ENCODE measurements around the gene RCE1.

Gene RCE1

DNA sequence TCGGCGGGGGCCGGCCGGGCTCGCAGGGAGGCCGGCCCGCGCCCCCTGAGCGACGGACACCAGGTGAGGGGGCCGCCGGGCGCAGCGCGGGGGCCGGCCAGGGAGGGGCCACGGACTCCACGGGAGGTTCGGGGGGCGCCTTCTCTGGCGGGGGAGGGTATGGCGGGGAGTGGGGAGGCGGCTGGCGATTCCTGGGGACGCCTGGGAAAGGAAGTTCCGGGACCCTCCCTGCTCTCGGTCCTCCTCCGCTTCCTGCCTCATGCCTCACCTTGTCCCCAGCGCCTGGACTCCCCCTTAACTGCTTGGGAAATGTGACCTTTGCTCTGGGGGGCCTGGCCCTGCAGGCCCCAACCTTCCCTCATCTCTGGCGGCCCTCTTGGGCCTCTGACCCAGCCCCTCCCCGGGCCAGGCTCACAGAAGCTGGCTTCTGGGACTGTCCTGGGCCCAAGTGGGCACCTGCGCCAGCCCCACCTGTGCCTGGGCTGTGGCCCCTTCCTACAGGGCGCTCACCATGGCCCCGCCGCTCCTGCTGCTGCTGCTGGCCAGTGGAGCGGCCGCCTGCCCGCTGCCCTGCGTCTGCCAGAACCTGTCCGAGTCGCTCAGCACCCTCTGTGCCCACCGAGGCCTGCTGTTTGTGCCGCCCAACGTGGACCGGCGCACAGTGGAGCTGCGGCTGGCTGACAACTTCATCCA lies 14.1 kb downstream of the RCE1 start:
- no peak for DNase-seq (ENCODE audit: low read depth)

DNA sequence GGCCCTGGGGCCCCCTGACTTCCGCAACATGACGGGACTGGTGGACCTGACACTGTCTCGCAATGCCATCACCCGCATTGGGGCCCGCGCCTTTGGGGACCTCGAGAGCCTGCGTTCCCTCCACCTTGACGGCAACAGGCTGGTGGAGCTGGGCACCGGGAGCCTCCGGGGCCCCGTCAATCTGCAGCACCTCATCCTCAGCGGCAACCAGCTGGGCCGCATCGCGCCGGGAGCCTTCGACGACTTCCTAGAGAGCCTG lies 14.6 kb downstream of the RCE1 start:
- DNase-seq (ENCODE audit: low read depth), result no peak

DNA sequence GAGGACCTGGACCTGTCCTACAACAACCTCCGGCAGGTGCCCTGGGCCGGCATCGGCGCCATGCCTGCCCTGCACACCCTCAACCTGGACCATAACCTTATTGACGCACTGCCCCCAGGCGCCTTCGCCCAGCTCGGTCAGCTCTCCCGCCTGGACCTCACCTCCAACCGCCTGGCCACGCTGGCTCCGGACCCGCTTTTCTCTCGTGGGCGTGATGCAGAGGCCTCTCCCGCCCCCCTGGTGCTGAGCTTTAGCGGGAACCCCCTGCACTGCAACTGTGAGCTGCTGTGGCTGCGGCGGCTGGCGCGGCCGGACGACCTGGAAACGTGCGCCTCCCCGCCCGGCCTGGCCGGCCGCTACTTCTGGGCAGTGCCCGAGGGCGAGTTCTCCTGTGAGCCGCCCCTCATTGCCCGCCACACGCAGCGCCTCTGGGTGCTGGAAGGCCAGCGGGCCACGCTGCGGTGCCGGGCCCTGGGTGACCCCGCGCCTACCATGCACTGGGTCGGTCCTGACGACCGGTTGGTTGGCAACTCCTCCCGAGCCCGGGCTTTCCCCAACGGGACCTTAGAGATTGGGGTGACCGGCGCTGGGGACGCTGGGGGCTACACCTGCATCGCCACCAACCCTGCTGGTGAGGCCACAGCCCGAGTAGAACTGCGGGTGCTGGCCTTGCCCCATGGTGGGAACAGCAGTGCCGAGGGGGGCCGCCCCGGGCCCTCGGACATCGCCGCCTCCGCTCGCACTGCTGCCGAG lies 15.1 kb downstream of the RCE1 start:
- DNase-seq (ENCODE audit: low read depth), result no peak

DNA sequence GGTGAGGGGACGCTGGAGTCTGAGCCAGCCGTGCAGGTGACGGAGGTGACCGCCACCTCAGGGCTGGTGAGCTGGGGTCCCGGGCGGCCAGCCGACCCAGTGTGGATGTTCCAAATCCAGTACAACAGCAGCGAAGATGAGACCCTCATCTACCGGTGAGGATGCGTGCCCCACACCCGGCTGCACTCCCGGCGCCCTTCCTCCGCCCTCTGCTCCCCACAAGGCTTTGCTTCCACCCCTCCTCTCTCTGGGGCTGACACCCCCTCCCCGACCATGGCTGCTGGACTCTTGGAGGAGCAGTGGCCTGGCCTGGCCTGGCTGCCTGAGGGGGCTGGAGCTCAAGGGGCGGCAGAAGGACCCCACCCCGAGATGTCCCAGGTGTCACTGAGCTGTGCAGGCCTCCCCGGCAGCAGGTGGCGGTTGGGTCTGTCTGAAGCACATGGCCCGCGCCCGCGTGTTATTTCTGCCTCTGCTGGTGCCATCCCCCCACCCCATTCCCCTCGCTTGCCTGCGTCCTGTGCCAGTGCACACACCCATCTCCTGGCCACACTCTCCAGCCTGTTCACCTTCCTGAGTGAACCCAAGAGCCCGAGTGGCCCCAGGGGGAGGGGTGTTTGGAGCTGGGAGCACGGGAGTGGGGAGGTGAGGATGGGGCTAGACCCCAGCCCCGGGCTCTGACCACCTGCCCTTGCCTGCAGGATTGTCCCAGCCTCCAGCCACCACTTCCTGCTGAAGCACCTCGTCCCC lies 15.9 kb downstream of the RCE1 start:
- DNase-seq (ENCODE audit: low read depth), result no peak

DNA sequence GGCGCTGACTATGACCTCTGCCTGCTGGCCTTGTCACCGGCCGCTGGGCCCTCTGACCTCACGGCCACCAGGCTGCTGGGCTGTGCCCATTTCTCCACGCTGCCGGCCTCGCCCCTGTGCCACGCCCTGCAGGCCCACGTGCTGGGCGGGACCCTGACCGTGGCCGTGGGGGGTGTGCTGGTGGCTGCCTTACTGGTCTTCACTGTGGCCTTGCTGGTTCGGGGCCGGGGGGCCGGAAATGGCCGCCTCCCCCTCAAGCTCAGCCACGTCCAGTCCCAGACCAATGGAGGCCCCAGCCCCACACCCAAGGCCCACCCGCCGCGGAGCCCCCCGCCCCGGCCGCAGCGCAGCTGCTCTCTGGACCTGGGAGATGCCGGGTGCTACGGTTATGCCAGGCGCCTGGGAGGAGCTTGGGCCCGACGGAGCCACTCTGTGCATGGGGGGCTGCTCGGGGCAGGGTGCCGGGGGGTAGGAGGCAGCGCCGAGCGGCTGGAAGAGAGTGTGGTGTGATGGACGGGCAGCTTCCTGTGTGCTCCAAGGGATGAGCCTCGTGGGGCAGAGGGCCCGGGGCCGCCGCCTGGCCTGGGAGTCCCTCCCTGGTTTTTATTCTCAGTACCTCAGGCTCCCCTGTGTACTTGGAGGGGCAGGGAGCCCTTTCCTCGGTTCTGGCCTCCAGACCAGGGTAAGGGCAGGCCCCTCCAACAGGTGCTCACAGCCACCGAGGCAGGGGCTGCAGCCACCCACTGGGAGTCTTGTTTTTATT lies 16.6 kb downstream of the RCE1 start:
- DNase-seq (ENCODE audit: low read depth), result no peak

DNA sequence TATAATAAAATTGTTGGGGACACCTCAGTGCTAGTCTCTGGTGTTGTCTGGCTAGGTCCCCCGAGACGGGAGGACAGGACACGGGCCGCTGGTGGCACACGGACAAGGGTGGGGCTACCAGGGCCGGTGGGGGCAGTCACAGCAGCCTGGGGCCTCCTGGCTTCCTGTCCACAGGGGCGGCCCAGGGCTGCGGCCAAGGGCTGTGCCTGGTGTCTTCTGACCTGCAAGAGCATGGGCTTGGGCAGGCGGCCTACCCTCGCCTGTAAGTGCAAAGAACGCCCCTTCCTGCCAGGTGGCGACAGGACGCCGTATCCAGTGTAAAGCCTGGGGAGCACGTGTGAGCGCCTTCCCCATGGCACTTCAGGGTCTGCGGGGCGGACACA lies 17.2 kb downstream of the RCE1 start:
- DNase-seq (ENCODE audit: low read depth), result no peak

DNA sequence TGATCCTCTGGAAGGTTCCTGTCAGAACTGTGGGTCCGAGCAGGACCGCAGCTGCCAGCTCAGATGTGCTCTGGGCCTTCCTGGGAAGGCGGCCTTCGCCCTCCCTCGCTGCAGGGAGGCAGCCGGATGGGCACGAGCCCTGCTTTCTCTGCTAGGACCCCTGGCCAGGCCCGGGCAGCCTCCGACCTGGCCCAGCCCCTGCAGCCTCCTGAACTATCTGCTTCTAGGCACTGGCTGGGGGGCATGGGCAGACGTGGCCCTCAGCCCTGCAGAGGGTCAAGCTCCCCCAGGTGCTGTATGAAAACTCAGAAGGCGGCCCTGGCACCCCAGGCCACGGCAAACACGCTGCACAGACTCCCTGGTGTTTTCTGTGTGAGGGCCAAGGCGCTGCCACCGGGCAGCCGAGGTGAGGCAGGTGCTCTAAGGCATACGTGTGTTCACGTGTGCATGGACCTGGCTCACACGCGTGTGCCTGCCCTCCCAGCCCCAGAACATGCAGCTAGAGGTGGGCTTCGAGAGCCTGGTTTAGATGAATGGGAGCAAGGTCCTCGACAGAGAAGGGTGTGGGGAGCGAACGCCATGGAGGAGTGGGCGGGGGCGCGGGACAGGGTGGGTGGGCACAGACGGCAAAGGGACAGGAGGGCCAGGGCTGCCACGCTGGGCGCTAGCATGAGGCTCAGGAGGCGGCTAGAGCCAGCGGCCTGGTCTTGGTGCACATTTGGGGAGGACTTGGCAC lies 18.0 kb downstream of the RCE1 start:
- no peak for DNase-seq (ENCODE audit: low read depth)

DNA sequence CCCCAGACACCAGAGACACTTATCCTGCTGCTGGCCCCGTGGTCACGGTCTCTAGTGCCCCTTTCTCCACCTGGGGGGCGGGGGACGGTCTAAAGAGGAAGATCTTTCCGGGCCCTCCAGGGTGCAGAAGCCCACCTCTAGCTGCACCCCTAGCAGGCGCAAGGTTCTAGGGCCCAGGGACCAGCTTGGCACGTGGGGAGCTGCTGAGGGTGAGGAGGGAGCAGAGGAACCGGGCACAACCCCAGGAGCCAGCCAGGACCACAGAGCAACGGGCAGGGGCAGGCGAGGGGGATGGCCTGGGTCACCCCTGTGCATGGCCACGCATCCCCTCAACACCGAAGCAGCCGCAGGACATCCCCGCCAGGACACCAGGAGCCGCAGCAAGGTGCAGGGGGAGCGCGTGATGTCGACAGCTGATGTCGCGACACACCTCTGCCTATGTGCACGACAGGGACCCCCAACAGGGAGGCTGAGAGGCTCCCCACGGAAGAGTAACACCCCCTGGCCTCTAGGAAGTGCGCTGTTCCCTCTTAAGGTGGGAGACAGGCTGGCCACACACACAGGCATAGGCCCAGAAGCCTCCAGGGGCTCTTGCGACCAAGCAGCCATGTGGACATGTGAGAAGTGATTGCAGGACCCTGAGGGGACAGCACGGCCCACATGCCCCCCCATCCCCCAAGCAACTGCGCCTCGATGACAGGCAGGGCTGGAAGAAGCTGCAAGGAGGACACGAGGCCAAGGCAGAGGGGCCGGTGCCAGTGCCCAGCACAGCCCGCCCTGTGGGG lies 18.7 kb downstream of the RCE1 start:
- DNase-seq (ENCODE audit: low read depth), result no peak

DNA sequence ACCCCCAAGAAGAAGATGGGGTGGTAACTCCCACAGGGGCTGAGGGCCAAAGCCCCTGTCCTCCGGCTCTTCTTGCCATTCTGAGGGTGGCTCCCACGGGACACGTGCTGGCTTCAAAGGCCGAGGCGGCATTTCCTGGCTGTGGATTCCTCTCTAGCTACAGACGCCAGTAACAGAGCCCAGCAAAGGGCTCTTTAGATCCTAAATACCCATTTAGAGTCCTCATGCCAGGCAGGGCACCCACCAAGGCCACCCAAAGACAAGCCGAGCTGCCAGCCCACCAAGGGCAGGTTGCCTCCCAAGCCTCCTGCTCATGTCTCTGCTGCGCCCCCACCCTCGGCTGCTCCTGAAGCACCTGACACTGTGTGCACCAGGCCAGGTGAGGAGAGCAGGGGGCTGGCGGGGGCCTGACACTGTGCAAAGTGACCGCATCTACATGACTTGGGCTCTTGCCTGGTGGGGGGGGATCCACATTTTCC lies 19.4 kb downstream of the RCE1 start:
- DNase-seq (ENCODE audit: low read depth), result no peak

DNA sequence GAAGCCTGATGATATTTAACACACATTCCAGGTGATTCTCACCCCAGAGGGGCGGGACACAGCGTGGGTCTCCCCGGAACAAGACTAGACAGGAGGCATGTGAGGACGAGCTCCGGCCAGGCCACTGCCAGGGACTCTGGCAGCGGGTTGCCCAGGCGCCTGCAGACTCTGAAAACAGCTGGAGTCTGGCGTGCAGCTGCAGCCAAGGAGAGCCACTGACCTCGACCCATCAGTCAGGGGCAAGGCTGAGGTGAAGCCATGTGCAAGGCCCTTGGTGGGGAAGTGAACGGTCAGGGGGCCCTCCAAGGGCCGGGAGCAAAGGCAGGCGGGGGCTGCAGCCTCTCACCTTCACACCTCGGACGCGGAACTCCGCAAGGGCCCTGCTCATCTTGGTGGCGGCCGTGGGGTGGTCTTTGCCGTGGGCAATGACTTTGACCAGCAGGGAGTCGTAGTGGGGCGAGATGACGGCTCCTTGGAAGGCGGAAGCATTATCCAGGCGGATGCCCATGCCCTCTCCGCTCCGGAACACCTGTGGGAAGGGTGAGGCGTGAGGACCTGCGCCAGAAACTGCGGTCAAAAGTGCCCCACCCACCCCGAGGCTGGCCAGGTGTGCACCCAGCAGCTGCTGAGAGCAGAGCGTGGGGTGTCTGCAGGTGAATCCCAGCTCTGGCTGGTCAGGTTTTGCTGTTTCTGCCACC lies 20.3 kb downstream of the RCE1 start:
- DNase-seq (ENCODE audit: low read depth), result no peak

DNA sequence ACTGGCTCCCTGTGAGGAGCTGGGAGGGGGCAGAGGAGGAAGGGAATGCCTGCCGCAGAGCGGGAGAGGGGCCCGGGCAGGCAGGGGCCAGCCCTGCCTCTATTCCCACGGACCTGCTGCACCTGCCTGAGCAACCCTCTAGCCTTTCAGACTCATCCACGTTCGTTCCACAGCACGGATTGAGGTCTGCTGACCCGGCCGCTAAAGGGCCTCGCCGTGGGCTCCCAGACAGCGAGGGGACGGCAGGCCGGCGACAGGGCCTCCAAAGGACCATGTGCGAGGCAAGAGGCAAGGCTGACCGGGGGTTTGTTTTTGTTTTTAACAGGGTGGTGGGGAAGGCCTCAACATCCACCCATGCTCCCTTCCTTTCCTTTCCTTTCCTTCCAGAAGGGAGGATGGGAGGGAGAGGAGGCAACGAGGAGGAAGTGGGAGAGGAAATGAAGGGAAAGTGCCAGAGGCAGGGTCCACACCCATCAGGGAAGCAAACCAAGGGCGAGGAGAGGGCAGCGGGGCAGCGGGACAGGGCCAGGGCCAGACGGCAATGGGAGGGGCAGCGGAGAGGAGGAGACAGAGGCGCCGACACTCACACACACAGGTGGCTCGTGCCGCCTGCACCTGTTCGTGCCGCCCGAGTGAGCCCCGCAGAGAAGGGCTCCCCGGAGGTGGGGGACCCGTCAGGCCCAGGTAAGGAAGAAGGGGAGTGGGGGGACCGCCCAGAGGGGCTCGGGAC lies 21.1 kb downstream of the RCE1 start:
- DNase-seq (ENCODE audit: low read depth), result no peak

DNA sequence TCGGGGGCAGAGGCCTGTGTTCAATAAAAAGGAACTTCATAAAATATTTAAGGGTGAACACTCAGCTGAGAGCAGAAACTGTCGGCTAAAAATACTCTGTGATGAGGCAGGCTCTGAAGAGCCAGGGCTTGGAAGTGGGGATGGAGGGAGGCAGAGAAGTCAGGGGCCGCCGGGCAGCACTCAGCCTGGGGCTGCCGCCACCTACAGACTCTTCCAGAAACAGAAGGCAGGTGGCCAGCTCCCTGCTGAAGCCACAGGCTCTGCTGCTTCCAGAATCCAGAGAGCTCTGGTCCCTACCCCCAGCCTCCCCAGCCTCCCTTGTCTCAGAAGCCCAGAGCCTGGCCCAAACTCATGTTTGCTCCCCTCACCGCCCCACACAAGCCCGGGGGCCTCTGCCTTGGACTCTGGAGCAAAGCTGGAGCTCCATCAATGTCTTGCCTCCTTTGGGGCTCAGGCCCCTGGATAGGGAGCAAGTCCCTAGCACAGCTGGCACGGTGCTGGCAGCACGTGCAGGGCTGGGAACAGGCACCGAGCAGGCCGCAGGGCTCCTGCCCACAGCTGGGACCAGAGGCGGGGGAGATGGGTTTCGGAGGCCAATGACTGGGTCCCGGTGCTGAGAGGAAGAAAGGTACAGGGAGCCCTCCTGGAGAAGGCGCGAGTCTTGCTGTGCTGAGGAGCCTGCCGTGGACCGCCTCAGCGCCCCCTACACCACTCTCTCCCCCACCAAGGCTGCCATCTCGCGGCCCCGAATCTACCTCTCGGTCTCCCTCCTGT lies 21.9 kb downstream of the RCE1 start:
- no peak for DNase-seq (ENCODE audit: low read depth)

DNA sequence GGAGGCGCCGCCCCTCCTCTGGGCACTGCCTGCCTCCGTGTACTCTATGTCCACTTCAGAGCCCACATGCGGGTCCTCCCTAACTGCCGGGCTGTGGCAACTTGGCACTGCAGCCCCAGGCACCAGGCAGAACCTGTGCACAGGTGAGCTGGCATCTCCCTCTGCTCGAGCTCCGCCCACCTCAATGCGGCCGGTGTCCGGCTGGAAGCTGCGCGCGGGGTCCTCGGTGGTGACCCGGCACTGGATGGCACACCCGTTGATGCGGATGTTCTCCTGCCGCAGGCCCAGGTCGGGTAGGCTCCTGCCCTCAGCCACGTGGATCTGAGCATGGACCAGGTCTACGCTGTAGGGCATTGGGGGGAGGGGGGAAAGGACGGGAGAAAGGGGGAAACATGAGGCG lies 22.8 kb downstream of the RCE1 start:
- no peak for DNase-seq (ENCODE audit: low read depth)

DNA sequence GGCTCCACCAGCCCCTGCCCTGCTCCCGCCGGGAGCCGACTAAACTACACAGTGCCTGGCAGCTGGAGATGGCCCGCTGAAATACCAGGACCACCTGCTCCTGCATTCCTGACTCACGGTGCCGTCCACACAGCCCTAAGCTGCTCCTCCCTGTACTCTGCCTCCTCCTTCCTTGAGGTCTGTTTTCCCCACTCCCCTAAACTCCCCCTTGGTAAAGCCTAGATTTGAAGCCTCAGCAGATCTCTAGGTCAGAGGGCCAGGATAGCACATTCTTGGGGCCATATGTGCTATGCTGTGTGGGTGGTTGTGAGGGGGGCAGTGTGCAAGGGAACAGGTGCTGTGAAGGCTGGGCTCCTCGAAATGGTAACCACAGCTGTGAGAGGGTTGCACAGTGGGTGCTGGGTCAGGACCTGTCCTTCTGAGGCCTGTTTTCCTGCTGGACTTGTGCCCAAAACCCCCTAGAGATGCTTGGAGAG lies 23.3 kb downstream of the RCE1 start:
- DNase-seq (ENCODE audit: low read depth), result no peak

DNA sequence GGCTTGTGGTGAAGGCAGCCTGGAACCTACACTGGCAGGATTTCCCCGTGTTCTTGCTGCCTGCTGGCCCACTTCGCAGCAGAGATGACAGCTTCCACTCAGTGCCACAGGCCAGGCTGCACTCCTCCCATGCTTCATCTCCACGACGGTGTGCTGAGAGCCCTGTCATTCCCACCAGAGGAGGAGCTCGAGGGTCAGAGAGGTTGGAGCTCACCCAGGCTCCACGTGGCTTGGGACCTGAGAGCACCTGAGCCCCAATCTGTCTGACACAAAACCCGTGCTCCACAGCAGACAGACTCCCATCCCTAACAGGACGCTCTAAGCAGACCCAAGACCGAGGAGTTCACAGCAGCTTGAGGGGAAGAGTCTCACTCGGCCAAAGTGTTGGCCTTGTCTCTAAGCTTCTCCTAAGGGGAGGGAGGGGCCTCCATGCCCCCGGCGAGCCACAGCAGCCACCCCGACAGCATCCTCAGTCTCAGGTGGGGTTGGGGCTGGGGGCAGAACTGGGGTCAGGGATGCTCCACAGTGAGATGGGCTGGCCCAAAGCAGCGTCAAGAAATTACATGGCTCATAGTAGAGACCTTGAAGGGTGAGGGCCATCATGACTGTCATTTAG lies 24.3 kb downstream of the RCE1 start:
- no peak for DNase-seq (ENCODE audit: low read depth)

DNA sequence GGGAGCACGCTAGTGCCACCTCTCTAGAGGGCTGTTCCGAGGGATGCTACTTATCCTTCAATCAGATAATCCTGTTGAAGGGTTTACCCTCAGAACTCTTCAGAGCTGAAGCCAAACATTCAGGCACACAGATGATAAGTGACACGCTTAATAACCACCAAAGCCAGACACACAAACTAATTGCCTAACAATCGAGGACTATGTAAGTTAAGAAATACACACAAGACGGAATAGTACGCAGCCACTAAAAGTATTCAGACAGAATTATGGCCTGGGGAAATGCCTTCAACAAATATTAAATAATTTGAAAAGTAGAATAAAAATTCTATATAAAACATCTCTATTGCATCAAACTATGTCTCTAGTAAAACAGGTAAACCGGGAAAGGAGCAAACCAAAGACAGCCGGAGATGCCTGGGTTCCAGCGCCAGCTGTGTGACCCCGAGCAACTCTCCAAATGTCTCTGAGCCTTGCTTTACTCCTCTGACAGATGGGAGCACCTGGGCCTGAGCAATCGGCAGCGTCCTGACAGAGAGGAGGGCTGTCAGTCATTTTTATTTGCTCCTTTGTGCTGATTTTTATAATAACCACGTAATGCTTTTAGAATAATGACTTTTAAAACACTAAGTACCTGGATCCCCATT lies 25.0 kb downstream of the RCE1 start:
- DNase-seq (ENCODE audit: low read depth), result no peak

DNA sequence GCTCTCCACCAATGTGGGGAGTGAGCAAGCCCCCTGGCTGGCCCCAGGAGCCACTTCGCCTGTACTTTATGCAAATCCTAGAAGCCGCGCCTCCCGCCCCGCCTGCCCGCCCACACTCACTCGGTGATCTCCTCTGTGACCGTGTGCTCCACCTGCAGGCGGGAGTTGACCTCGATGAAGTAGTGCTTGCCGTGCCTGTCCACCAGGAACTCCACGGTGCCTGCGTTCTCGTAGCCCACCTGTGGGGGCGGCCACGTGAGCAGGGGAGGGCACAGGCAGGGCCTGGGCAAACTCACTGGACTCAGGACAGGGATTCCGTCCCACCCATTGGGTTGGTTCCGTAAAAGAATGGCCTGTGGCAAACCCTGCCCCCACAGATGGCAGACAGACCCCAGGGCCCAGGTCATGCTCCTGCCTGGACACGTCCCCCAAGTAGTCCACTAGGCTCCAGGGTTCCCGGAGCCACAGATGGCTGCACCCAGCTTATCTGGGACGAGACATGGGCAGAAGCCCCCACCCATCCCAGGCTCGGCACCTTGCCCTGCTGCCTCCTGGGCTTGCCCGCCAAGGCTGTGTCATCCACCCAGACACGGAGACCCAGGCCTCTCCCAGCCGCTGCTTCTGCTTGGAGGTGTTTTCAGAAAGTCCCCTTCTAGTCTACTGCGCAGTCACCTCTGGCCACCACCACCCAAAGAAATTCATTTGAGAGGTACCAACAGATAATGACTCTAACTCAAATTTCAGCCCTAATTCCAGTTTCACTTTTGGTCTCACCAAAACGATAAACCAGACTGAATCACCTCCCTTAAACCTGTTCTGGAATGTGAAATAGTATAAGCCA lies 25.7 kb downstream of the RCE1 start:
- DNase-seq (ENCODE audit: low read depth), result peak; percentile 68

All from activated T-helper 9 cell treated with anti-CD3 and anti-CD28 coated beads, Interleukin-2, amount 50 U/mL, for 16 hours (primary cell).